Activated B cell treated with CpG ODN at 0.5 μM for 24 hours (primary cell): ENCODE data around the gene HRH4. TPM values are rescaled to one million over a fixed set of nuclear protein-coding genes. Genes with fewer than 3 reads are reported as not detected.

ENCODE experiments used
- ATAC-seq: fragments of 200-7000 bp; cut with Tn5 transposase; one replicate; pipeline ENCODE4 v1.10.0; 2021; ENCODE audit warnings: low read depth, mild to moderate bottlenecking, moderate library complexity
- CTCF ChIA-PET: fragments of 350-600 bp; sonication (Branson Sonifier 250); formaldehyde crosslinking; loops from one replicate; lab custom pipeline; 2021; ENCODE audit warnings: antibody characterized with exemption; lab: Charles Lee
- POLR2A ChIA-PET: fragments of 350-600 bp; sonication (Branson Sonifier 250); formaldehyde crosslinking; loops from one replicate; lab custom pipeline; 2021; ENCODE audit warnings: antibody characterized with exemption; lab: Charles Lee
- DNase-seq: peaks from one replicate; pipeline ENCODE4 v3.0.0; 2022
- H3K27ac Mint-ChIP-seq: one replicate; pipeline ENCODE4 v1.8.0; 2020; ENCODE audit warnings: mixed read lengths
- H3K27me3 Mint-ChIP-seq: one replicate; pipeline ENCODE4 v1.8.0; 2021; ENCODE audit warnings: mixed read lengths
- H3K36me3 Mint-ChIP-seq: one replicate; pipeline ENCODE4 v1.8.0; 2021; ENCODE audit warnings: low read depth, mixed read lengths
- H3K4me1 Mint-ChIP-seq: one replicate; pipeline ENCODE4 v1.8.0; 2021; ENCODE audit warnings: mixed read lengths
- H3K4me3 Mint-ChIP-seq: one replicate; pipeline ENCODE4 v1.8.0; 2020; ENCODE audit warnings: mild to moderate bottlenecking, mixed read lengths
- H3K9me3 Mint-ChIP-seq: one replicate; pipeline ENCODE4 v1.8.0; 2020; ENCODE audit warnings: mixed read lengths
- intact Hi-C: fragments of 100-400 bp; cut with micrococcal nuclease; formaldehyde crosslinking; loops from one replicate; pipeline ENCODE4 v1.15.1; 2024
- total RNA-seq: library from RNA; stranded (reverse); gene quantifications from 2 replicates; pipeline ENCODE4 v1.2.3, GENCODE V29; 2022
- TF ChIP-seq, protein P1 (sequence below): fragments of 200-600 bp; IDR thresholded peaks from one replicate; pipeline ENCODE4 v1.8.0; 2022; ENCODE audit warnings: antibody characterized with exemption, mild to moderate bottlenecking

HRH4 gene
- total RNA-seq, 1 donor from 2014 or later: not detected

DNA sequence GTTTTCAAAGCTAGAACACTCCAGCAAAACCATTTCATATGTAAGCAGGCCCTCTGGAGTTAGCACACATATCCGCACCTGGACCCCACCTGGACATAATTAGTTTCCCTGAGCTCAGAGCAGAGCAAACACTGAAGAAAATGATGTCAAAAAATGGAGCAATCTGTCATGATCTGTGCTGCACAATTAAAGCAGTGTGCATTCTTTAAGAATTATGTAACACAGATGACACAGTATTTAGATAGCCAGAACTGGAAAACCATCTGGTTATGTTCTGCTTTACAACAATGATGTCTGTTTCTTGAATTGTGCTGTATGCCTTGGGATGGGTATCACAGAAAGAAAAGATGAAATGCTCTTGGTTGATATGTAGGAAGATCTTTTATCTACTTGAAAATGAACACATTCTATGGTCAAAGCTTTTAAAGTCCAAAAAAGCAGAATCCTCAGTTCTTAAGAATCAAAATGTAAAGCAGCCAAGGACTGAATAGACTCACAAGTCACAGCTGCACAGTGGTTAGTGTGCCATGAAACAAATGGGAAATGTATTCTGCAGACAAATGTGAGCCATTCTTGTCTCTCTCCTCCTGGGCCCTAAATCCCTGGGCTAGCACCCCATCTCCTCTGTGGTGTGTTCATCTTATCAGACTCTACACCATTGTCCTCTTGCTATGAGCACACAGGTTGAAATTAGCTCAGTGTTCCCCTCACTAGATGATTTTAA lies 36.8 kb downstream of the HRH4 start:
- DNase-seq (no peak), ATAC-seq (no peak)
- TF ChIP-seq, protein P1, sequence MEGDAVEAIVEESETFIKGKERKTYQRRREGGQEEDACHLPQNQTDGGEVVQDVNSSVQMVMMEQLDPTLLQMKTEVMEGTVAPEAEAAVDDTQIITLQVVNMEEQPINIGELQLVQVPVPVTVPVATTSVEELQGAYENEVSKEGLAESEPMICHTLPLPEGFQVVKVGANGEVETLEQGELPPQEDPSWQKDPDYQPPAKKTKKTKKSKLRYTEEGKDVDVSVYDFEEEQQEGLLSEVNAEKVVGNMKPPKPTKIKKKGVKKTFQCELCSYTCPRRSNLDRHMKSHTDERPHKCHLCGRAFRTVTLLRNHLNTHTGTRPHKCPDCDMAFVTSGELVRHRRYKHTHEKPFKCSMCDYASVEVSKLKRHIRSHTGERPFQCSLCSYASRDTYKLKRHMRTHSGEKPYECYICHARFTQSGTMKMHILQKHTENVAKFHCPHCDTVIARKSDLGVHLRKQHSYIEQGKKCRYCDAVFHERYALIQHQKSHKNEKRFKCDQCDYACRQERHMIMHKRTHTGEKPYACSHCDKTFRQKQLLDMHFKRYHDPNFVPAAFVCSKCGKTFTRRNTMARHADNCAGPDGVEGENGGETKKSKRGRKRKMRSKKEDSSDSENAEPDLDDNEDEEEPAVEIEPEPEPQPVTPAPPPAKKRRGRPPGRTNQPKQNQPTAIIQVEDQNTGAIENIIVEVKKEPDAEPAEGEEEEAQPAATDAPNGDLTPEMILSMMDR: no peak
- Mint-ChIP-seq H3K36me3 (no peaks in the 10 kb centered on the region), H3K4me1 (peaks cover 10% of the 10 kb centered on the region), H3K27me3 (peaks cover 3% of the 10 kb centered on the region), H3K9me3 (no peaks in the 10 kb centered on the region), H3K4me3 (no peak overlapping the region), H3K27ac (no peak overlapping the region)
- intact Hi-C loops: no loop called here
- ChIA-PET CTCF (interaction anchor here (2.3 kb wide), 1 partner anchor 9 kb away, joined by 14 read pairs; no protein-coding TSS in a partner anchor), POLR2A (no interaction called here)

- TF ChIP-seq, protein P1: no peak
- no peaks in the 10 kb centered on the region for H3K36me3 Mint-ChIP-seq
- H3K4me3 Mint-ChIP-seq: no peak overlapping the region
- H3K27me3 Mint-ChIP-seq: peaks cover 5% of the 10 kb centered on the region
- H3K27ac Mint-ChIP-seq: no peak overlapping the region
- CTCF ChIA-PET: interaction anchor here (1.9 kb wide), 1 partner anchor 11 kb away, joined by 5 read pairs; no protein-coding TSS in a partner anchor
- POLR2A ChIA-PET: no interaction called here
- no peaks in the 10 kb centered on the region for H3K4me1 Mint-ChIP-seq
- intact Hi-C loops: no loop called here
- no peaks in the 10 kb centered on the region for H3K9me3 Mint-ChIP-seq
- no peak for ATAC-seq
- no peak for DNase-seq
Observed at GRCh38 chr18:24499814-24500213, 39.4 kb downstream of the HRH4 start.

DNA sequence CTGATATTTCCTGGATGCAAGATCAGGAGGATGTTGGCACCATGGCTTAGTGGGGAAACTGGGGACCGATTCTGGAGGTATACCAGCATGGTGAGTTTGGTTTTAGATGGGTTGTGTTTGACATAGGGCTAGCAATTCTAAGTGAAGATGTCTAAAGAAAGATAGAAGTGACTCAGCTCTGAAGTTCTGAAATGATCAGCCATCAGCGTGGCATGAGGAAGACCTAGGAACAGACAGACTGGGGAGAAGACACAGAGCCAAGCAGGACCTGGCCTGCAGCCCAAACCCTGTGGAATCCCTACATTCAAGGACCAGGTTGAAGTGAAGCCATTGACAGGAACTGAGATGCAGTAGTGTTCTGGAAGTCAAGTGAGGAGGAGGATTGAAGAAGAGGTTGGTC lies 39.8 kb downstream of the HRH4 start:
- Mint-ChIP-seq H3K4me1 (no peaks in the 10 kb centered on the region), H3K9me3 (no peaks in the 10 kb centered on the region), H3K27ac (no peak overlapping the region), H3K4me3 (no peak overlapping the region), H3K36me3 (no peaks in the 10 kb centered on the region), H3K27me3 (peaks cover 5% of the 10 kb centered on the region)
- TF ChIP-seq, protein P1: no peak
- DNase-seq (no peak), ATAC-seq (no peak)
- intact Hi-C loops: no loop called here
- ChIA-PET POLR2A (no interaction called here), CTCF (interaction anchor here (1.9 kb wide), 1 partner anchor 11 kb away, joined by 5 read pairs; no protein-coding TSS in a partner anchor)

GRCh38 chr18:24500766-24501165 lies 40.3 kb downstream of the HRH4 start:
- no peak overlapping the region for H3K4me3 Mint-ChIP-seq
- H3K36me3 Mint-ChIP-seq: no peaks in the 10 kb centered on the region
- no peak for ATAC-seq
- intact Hi-C loops: no loop called here
- CTCF ChIA-PET: interaction anchor here (1.9 kb wide), 1 partner anchor 12 kb away, joined by 5 read pairs; no protein-coding TSS in a partner anchor
- POLR2A ChIA-PET: no interaction called here
- H3K27me3 Mint-ChIP-seq: peaks cover 5% of the 10 kb centered on the region
- TF ChIP-seq, protein P1: no peak
- H3K9me3 Mint-ChIP-seq: no peaks in the 10 kb centered on the region
- no peaks in the 10 kb centered on the region for H3K4me1 Mint-ChIP-seq
- no peak for DNase-seq
- no peak overlapping the region for H3K27ac Mint-ChIP-seq

GRCh38 chr18:24502667-24503523 lies 42.5 kb downstream of the HRH4 start:
- no peaks in the 10 kb centered on the region for H3K36me3 Mint-ChIP-seq
- TF ChIP-seq, protein P1: no peak
- ATAC-seq (no peak), DNase-seq (no peak)
- H3K27ac Mint-ChIP-seq: no peak overlapping the region
- H3K9me3 Mint-ChIP-seq: no peaks in the 10 kb centered on the region
- ChIA-PET CTCF (interaction anchor here (0.5 to 1.0 kb wide), 2 partner anchors 14 to 15 kb away, joined by 3 read pairs; no protein-coding TSS in a partner anchor), POLR2A (no interaction called here)
- intact Hi-C loops: no loop called here
- H3K27me3 Mint-ChIP-seq: peaks cover 2% of the 10 kb centered on the region
- no peak overlapping the region for H3K4me3 Mint-ChIP-seq
- no peaks in the 10 kb centered on the region for H3K4me1 Mint-ChIP-seq
